Fibroblast of villous mesenchyme (primary cell): ENCODE measurements around the gene FMC1. TPM values are rescaled to one million over a fixed set of nuclear protein-coding genes. Genes with fewer than 3 reads are reported as not detected.

Experiments used
- DNase-seq: peaks from one replicate; pipeline ENCODE4 v3.0.0-alpha.2; 2010; ENCODE audit warnings: low read depth
- H3K4me3 ChIP-seq: 2 replicates; pipeline ENCODE4 v1.5.1; 2011; ENCODE audit warnings: low read depth, mild to moderate bottlenecking, low read length
- total RNA-seq: library from RNA; depleted of rRNA; stranded (reverse); fragments of >200 nt; gene quantifications from 2 replicates; pipeline ENCODE4 v1.2.3, GENCODE V29; 2012
- TF ChIP-seq, protein P1 (sequence below): IDR thresholded peaks from 2 replicates; pipeline ENCODE4 v1.5.1; 2012; ENCODE audit warnings: low read depth, mild to moderate bottlenecking, low read length; ENCODE audit not compliant: insufficient read depth

The FMC1 gene
- total RNA-seq, 1 donor: 13.4 TPM

GRCh38 chr7:139362981-139363380 is 21.8 kb downstream of the FMC1 start:
- no peak for DNase-seq
- TF ChIP-seq, protein P1, sequence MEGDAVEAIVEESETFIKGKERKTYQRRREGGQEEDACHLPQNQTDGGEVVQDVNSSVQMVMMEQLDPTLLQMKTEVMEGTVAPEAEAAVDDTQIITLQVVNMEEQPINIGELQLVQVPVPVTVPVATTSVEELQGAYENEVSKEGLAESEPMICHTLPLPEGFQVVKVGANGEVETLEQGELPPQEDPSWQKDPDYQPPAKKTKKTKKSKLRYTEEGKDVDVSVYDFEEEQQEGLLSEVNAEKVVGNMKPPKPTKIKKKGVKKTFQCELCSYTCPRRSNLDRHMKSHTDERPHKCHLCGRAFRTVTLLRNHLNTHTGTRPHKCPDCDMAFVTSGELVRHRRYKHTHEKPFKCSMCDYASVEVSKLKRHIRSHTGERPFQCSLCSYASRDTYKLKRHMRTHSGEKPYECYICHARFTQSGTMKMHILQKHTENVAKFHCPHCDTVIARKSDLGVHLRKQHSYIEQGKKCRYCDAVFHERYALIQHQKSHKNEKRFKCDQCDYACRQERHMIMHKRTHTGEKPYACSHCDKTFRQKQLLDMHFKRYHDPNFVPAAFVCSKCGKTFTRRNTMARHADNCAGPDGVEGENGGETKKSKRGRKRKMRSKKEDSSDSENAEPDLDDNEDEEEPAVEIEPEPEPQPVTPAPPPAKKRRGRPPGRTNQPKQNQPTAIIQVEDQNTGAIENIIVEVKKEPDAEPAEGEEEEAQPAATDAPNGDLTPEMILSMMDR: no peak
- H3K4me3 ChIP-seq: no peak overlapping the region

DNA sequence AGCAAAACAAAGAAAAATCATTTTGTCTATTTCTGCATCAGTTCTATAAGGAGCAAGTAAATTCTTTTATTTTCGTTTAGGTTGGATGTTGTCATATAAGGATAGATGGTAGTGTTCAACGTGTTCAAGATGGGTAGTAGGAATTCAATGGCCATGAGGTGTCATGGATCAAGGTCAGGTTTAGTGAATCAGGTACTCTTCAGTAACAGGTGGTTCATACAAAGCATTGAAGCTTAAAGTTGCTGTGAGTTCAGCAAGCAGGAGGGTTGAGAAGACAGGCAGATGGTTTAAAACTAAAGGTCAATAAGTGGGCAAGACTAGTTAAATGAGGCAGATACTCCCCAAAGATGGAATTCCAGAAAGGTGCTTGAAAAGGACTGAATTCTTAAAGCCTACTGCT is 24.2 kb downstream of the FMC1 start:
- TF ChIP-seq, protein P1: no peak
- no peak overlapping the region for H3K4me3 ChIP-seq
- no peak for DNase-seq

DNA sequence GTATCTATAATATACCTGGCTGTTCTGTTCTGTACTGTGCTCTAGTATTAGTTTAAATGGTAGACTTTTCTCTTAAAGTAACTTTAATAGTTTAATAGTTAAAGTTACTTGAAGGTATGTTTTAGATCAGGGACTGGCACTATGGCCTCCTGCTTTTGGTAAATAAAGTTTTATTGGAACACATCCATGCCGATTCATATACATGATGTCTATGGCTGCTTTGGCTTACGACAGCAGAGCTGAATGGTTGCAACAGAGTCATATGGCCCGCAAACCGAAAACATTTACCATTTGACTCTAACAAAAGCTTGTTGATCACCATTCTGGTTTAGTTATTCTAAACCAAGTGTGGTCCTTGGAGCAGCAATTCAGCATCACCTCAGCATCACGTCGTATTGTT is 25.3 kb downstream of the FMC1 start:
- TF ChIP-seq, protein P1: no peak
- H3K4me3 ChIP-seq: no peak overlapping the region
- no peak for DNase-seq

DNA sequence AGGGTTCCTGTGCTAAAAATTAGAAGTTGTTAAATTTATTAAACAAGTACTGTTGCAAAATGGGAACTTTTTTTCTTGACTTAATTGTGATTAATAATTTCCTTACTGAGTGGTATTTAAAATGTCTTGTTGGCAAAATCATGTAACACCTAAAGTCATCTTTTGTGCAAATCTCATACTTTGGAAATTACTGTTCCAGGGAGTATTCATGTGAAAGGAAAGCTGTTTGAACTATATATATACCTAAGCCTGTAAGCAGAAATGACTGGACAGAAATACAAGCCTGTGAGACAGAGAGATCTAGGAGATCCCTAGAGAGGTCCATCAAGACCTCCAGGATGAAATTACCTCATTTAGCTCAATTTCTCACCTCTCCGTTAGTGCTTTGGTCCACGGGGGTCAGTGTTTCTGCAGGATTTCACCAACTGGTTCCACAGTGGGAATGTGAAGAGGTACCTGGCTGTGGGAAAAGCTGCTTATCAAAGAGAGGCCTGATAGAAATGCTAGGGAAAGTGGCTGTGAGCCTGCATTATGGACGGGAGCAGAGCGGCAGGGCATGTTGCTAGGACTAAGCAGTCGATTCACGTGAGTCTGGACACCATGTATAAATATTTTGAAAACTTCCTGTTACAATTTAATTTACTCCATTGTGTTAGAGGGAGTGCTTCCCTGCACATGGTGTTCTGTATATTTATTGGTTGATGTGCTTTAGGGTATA is 26.5 kb downstream of the FMC1 start:
- TF ChIP-seq, protein P1: no peak
- H3K4me3 ChIP-seq: no peak overlapping the region
- DNase-seq: no peak

- no peak overlapping the region for H3K4me3 ChIP-seq
- DNase-seq: no peak
- TF ChIP-seq, protein P1: no peak
These were observed 29.3 kb downstream of the FMC1 start for GRCh38 chr7:139370301-139370942.

DNA sequence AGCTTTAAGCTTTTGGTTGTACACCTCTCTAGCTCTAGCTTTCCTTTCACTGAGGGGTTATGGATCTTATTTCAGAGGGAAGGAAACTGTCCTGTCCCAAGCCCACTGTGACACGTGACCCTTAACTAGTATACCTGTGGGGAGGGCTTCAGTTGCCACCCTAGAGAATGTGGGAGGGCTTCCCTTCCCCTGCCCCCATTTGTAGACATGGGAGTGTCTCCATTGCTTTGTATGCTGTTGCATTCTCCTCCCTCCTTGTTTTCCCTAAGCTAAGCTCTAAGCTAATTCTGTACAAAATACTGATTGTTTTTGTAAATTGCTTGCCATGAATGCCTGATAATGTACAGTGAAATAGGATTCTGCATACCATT is 29.8 kb downstream of the FMC1 start:
- TF ChIP-seq, protein P1: no peak
- no peak overlapping the region for H3K4me3 ChIP-seq
- no peak for DNase-seq

GRCh38 chr7:139374246-139374645 is 33.1 kb downstream of the FMC1 start:
- DNase-seq: no peak
- H3K4me3 ChIP-seq: no peak overlapping the region
- TF ChIP-seq, protein P1: no peak
